Caco-2 (cell line): ENCODE data around the gene PKD1. TPM values are rescaled to one million over a fixed set of nuclear protein-coding genes. Genes with fewer than 3 reads are reported as not detected.
"Not testable (repeated sequence)": the region's sequence is repeated elsewhere in the genome, so short reads cannot be mapped to it uniquely, and the experiment has no call there.

Source experiments
- BruUV-seq: library from RNA; stranded (reverse); fragments of 400-500 nt; replicated peaks from 2 replicates; lab custom pipeline; 2021; lab: Mats Ljungman, UMichigan
- CTCF ChIA-PET: fragments of 300-600 bp; sonication (Branson Sonifier 250); formaldehyde crosslinking; loops from one replicate; lab custom pipeline; 2022; ENCODE audit warnings: antibody characterized with exemption; lab: Charles Lee
- POLR2A ChIA-PET: fragments of 300-600 bp; sonication (Branson Sonifier 250); formaldehyde crosslinking; loops from one replicate; lab custom pipeline; 2022; ENCODE audit warnings: antibody characterized with exemption; lab: Charles Lee
- DNase-seq, 2 experiments: peaks; one replicate each; pipeline versions ENCODE4 v3.0.0 to v3.0.0-alpha.2; 2020 to 2022
- H3K27me3 ChIP-seq: replicated peaks from 2 replicates; pipeline ENCODE4 v1.6.0; 2011; ENCODE audit warnings: low read length; ENCODE audit not compliant: control insufficient read depth, insufficient read depth
- H3K36me3 ChIP-seq: 2 replicates; pipeline ENCODE4 v1.5.1; 2011; ENCODE audit warnings: low read length; ENCODE audit not compliant: control insufficient read depth, insufficient read depth
- H3K4me1 ChIP-seq: fragments of 250-450 bp; sonication (Bioruptor Pico); 2 replicates; pipeline ENCODE4 v1.5.1; 2020; ENCODE audit warnings: mild to moderate bottlenecking
- H3K4me3 ChIP-seq: 2 replicates; pipeline ENCODE4 v1.5.1; 2011; ENCODE audit warnings: low read depth, mild to moderate bottlenecking, control low read depth, low read length
- H3K9me3 ChIP-seq: fragments of 250-450 bp; sonication (Bioruptor Pico); 2 replicates; pipeline ENCODE4 v1.5.1; 2020; ENCODE audit warnings: mild to moderate bottlenecking, moderate library complexity
- H3K27ac Mint-ChIP-seq: one replicate; pipeline ENCODE4 v1.8.0; 2022; ENCODE audit warnings: mixed read lengths; ENCODE audit not compliant: unreplicated experiment
- H3K27me3 Mint-ChIP-seq: one replicate; pipeline ENCODE4 v1.8.0; 2022; ENCODE audit warnings: mixed read lengths; ENCODE audit not compliant: insufficient read depth, unreplicated experiment
- H3K36me3 Mint-ChIP-seq: one replicate; pipeline ENCODE4 v1.8.0; 2022; ENCODE audit warnings: mild to moderate bottlenecking, mixed read lengths; ENCODE audit not compliant: insufficient read depth, unreplicated experiment
- H3K4me1 Mint-ChIP-seq: one replicate; pipeline ENCODE4 v1.8.0; 2022; ENCODE audit warnings: low read depth, mixed read lengths; ENCODE audit not compliant: unreplicated experiment
- H3K4me3 Mint-ChIP-seq: one replicate; pipeline ENCODE4 v1.8.0; 2022; ENCODE audit warnings: mild to moderate bottlenecking, moderate library complexity, mixed read lengths; ENCODE audit not compliant: unreplicated experiment
- H3K9me3 Mint-ChIP-seq: one replicate; pipeline ENCODE4 v1.8.0; 2022; ENCODE audit warnings: mixed read lengths; ENCODE audit not compliant: unreplicated experiment
- intact Hi-C: fragments of 100-400 bp; cut with micrococcal nuclease; formaldehyde crosslinking; loops from one replicate; pipeline ENCODE4 v1.10.0; 2022; ENCODE audit not compliant: unreplicated experiment
- total RNA-seq: library from RNA; stranded (reverse); gene quantifications from 2 replicates; pipeline ENCODE4 v1.2.3, GENCODE V29; 2022
- TF ChIP-seq, protein P1 (sequence below), 2 experiments: fragments of 200-600 bp in 1 of 2; IDR thresholded peaks; 1 replicate in 1 of 2; 2 replicates in 1 of 2; pipeline versions ENCODE4 v1.5.1 to v1.8.0; 2011 to 2022; ENCODE audit warnings: antibody characterized with exemption in 1 of 2, control low read depth in 1 of 2, inconsistent platforms in 1 of 2, low read depth in 1 of 2, low read length in 1 of 2, mild to moderate bottlenecking in 1 of 2, moderate library complexity in 1 of 2; ENCODE audit not compliant: insufficient read depth in 1 of 2, severe bottlenecking in 1 of 2, unreplicated experiment in 1 of 2

The PKD1 gene
- total RNA-seq, 1 experiment from 2014 or later = 70.5 TPM

DNA sequence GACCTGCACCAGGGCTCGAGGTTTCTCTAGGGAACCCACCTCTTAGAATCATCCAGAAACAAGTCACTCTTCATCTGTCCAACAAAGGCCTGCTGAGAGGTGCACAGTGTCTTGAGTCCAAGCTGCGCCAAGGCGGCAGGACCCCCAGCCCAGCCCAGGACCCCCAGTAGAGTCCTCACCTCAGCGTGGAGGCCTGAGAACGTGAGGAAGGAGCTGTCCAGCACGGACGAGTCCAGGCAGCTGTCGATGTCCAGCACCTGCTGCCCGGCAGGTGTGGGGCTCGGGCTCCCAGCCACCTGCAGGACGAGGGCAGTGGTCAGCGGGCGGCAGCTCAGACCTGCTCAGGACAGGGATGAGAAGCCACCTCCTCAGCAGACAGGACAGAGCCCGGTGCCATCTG, 38.0 kb downstream of the PKD1 start:
- POLR2A ChIA-PET, H3K4me3 Mint-ChIP-seq, H3K4me3 ChIP-seq, DNase-seq, H3K4me1 ChIP-seq, H3K27me3 Mint-ChIP-seq, H3K27me3 ChIP-seq, BruUV-seq, H3K36me3 ChIP-seq, intact Hi-C loops, CTCF ChIA-PET, H3K4me1 Mint-ChIP-seq, H3K27ac Mint-ChIP-seq, H3K9me3 ChIP-seq, H3K9me3 Mint-ChIP-seq: not testable (repeated sequence)
- H3K36me3 Mint-ChIP-seq = peaks cover 27% of the 10 kb centered on the region

DNA sequence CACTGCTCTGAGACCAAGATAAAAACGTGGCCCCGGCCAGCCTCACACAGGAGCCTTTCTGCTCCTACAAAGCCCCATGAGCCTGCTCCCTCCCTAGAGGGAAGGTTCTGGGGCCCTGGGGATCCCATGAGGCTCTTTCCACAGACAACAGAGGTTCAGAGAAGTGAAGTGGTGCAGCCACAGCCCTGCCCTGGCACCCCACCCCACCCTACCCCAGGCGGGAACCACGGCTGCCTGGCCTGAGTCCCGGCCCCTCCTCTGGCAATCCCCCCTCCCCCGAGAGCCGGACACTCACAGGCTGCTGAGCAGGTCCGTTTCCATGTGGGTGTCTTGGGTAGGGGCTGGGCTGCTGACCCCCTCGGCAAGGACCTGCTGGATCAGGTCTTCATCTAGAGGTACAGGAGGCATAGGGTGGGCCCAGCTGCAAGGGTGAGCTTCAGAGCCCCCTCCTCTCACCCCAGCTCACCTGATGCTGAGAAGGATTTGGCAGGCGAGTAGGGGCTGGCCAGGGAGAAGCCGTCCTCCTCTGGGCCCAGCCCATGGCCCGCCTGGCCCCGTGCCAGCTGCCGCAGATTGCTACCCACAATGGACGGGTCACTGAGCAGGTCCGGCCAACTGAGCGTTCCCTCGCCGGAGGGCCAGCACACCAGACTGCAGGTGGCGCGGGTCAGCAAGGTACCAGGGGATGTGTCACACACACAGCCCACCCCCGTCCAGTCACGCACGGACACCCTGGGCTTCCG, 38.7 kb downstream of the PKD1 start:
- H3K36me3 Mint-ChIP-seq = peaks cover 33% of the 10 kb centered on the region
- Histone ChIP-seq H3K4me1 (peaks cover 9% of the 10 kb centered on the region), H3K9me3 (no peaks in the 10 kb centered on the region), H3K27me3 (no peaks in the 10 kb centered on the region), H3K4me3 (no peak overlapping the region), H3K36me3 (no peaks in the 10 kb centered on the region; the same call in 1 of the 2 replicates)
- H3K27ac Mint-ChIP-seq = no peak overlapping the region
- TF ChIP-seq, protein P1, sequence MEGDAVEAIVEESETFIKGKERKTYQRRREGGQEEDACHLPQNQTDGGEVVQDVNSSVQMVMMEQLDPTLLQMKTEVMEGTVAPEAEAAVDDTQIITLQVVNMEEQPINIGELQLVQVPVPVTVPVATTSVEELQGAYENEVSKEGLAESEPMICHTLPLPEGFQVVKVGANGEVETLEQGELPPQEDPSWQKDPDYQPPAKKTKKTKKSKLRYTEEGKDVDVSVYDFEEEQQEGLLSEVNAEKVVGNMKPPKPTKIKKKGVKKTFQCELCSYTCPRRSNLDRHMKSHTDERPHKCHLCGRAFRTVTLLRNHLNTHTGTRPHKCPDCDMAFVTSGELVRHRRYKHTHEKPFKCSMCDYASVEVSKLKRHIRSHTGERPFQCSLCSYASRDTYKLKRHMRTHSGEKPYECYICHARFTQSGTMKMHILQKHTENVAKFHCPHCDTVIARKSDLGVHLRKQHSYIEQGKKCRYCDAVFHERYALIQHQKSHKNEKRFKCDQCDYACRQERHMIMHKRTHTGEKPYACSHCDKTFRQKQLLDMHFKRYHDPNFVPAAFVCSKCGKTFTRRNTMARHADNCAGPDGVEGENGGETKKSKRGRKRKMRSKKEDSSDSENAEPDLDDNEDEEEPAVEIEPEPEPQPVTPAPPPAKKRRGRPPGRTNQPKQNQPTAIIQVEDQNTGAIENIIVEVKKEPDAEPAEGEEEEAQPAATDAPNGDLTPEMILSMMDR (IDR thresholded peaks at IDR 0.05; ENCODE audit: insufficient read depth in 1 of 2, low read depth in 1 of 2, low read length in 1 of 2, severe bottlenecking in 1 of 2, unreplicated experiment in 1 of 2) = no peak
- intact Hi-C loops = no loop called here
- no TSS peak for BruUV-seq
- H3K4me1 Mint-ChIP-seq = no peaks in the 10 kb centered on the region
- CTCF ChIA-PET = no interaction called here
- POLR2A ChIA-PET = no interaction called here
- H3K27me3 Mint-ChIP-seq = no peaks in the 10 kb centered on the region
- DNase-seq = no peak
- H3K4me3 Mint-ChIP-seq = no peak overlapping the region
- no peaks in the 10 kb centered on the region for H3K9me3 Mint-ChIP-seq

DNA sequence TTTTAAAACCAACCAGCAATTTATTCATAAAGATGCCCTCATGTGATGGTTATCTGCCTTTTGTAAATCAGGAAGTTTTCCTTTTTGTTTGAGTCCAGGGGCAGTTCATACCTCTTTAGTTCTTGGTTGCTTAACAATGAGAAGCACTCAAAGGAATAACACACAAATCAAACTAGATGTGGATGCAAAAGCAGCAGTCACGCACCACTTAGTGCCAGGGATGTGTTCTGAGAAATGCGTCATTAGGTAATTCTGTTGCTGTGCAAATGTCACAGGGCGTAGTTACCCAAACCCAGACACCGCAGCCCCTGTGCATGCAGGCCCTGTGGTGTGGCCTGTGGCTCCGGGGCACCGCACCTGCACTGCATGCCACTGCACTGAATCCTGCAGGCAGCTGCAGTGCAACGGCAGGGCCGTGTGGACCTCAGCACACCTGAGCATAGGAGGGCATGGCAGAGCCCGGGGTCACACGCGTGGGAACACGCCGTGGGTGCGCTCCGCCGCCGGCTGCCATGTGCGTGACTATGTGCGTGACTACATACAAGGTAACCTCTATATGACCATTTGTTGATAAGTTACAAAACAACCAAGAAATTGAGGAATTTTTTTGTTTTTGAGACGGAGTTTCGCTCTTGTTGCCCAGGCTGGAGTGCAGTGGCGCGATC, 39.6 kb downstream of the PKD1 start:
- no TSS peak for BruUV-seq
- TF ChIP-seq, protein P1 (IDR thresholded peaks at IDR 0.05; ENCODE audit: insufficient read depth in 1 of 2, low read depth in 1 of 2, low read length in 1 of 2, severe bottlenecking in 1 of 2, unreplicated experiment in 1 of 2) = no peak
- peaks cover 15% of the 10 kb centered on the region for H3K4me1 ChIP-seq
- peaks cover 36% of the 10 kb centered on the region for H3K36me3 Mint-ChIP-seq
- no peaks in the 10 kb centered on the region for H3K4me1 Mint-ChIP-seq
- ChIA-PET CTCF (no interaction called here), POLR2A (no interaction called here)
- intact Hi-C loops = no loop called here
- H3K4me3 ChIP-seq = no peak overlapping the region
- no peak overlapping the region for H3K4me3 Mint-ChIP-seq
- no peak for DNase-seq
- H3K27me3 Mint-ChIP-seq = no peaks in the 10 kb centered on the region
- no peaks in the 10 kb centered on the region; the same call in 1 of the 2 replicates for H3K36me3 ChIP-seq
- no peaks in the 10 kb centered on the region for H3K9me3 Mint-ChIP-seq
- H3K27me3 ChIP-seq = no peaks in the 10 kb centered on the region
- no peaks in the 10 kb centered on the region for H3K9me3 ChIP-seq
- no peak overlapping the region for H3K27ac Mint-ChIP-seq
